DND-41 (cell line): ENCODE results near the gene CDK17.
"Not testable (repeated sequence)": the region's sequence is repeated elsewhere in the genome, so short reads cannot be mapped to it uniquely, and the experiment has no call there.

ENCODE experiments used
- ATAC-seq: fragments of 200-7000 bp; cut with Tn5 transposase; 3 replicates; pipeline ENCODE4 v1.9.1; 2021; ENCODE audit warnings: low read depth; ENCODE audit not compliant: insufficient read depth
- DNase-seq: peaks from one replicate; pipeline ENCODE4 v3.0.0-alpha.2; 2020
- H2AFZ ChIP-seq: 2 replicates; pipeline ENCODE4 v1.6.0; 2012; ENCODE audit warnings: low read depth, low read length
- H3K27ac ChIP-seq: 2 replicates; pipeline ENCODE4 v1.5.1; 2012; ENCODE audit warnings: low read length, inconsistent platforms
- H3K27me3 ChIP-seq: fragments of 200-600 bp; sonication (generic); 2 replicates; pipeline ENCODE4 v1.6.0; 2012; ENCODE audit warnings: low read length, mild to moderate bottlenecking, inconsistent platforms; ENCODE audit not compliant: insufficient read depth, poor library complexity
- H3K36me3 ChIP-seq: 2 replicates; pipeline ENCODE4 v1.5.1; 2012; ENCODE audit warnings: low read length, inconsistent platforms; ENCODE audit not compliant: insufficient read depth
- H3K4me1 ChIP-seq: 2 replicates; pipeline ENCODE4 v1.5.1; 2012; ENCODE audit warnings: mild to moderate bottlenecking, low read length; ENCODE audit not compliant: insufficient read depth
- H3K4me2 ChIP-seq: 2 replicates; pipeline ENCODE4 v1.6.0; 2012; ENCODE audit warnings: mild to moderate bottlenecking, moderate library complexity, low read length, inconsistent platforms; ENCODE audit not compliant: insufficient read depth
- H3K4me3 ChIP-seq, 2 experiments: fragments of 200-600 bp in 1 of 2; shearing (Covaris generic) in 1 of 2; 2 replicates each; pipeline ENCODE4 v1.5.1; 2012 to 2016; ENCODE audit warnings: inconsistent platforms in 2 of 2, low read length in 2 of 2, mild to moderate bottlenecking in 2 of 2, low read depth in 1 of 2, moderate library complexity in 1 of 2
- H3K79me2 ChIP-seq: 2 replicates; pipeline ENCODE4 v1.6.0; 2012; ENCODE audit warnings: low read length, inconsistent platforms; ENCODE audit not compliant: insufficient read depth
- H3K9ac ChIP-seq: 2 replicates; pipeline ENCODE4 v1.6.0; 2012; ENCODE audit warnings: low read depth, mild to moderate bottlenecking, inconsistent platforms, low read length, moderate library complexity
- H3K9me3 ChIP-seq: 2 replicates; pipeline ENCODE4 v1.5.1; 2012; ENCODE audit warnings: low read length, moderate library complexity, mild to moderate bottlenecking, inconsistent platforms; ENCODE audit not compliant: insufficient read depth, severe bottlenecking
- H4K20me1 ChIP-seq: 2 replicates; pipeline ENCODE4 v1.6.0; 2012; ENCODE audit warnings: low read length; ENCODE audit not compliant: insufficient read depth
- CTCF ChIP-seq: IDR thresholded peaks from 2 replicates; pipeline ENCODE4 v1.5.1; 2012; ENCODE audit warnings: borderline replicate concordance, low read length, moderate library complexity, mild to moderate bottlenecking; ENCODE audit not compliant: poor library complexity, severe bottlenecking; ENCODE audit errors: extremely low read depth
- EZH2 ChIP-seq: IDR thresholded peaks from 3 replicates; pipeline ENCODE4 v1.6.1; 2012; ENCODE audit warnings: borderline replicate concordance, low read depth, mild to moderate bottlenecking, moderate library complexity, low read length, inconsistent platforms; ENCODE audit not compliant: severe bottlenecking

The CDK17 gene

GRCh38 chr12:96350982-96351381, 49.3 kb downstream of the CDK17 start:
- no peak overlapping the region for H2AFZ ChIP-seq
- ATAC-seq (no peak), DNase-seq (no peak)
- no peak overlapping the region for H3K9ac ChIP-seq
- H3K27ac ChIP-seq = no peak overlapping the region
- no peaks in the 10 kb centered on the region for H3K36me3 ChIP-seq
- no peak overlapping the region for H3K4me2 ChIP-seq
- H3K4me1 ChIP-seq = peaks cover 68% of the 10 kb centered on the region
- TF ChIP-seq EZH2 (no peak), CTCF (no peak)
- H3K4me3 ChIP-seq = no peak overlapping the region
- no peaks in the 10 kb centered on the region for H3K9me3 ChIP-seq
- H3K79me2 ChIP-seq = peaks cover 99% of the 10 kb centered on the region
- peaks cover 40% of the 10 kb centered on the region for H4K20me1 ChIP-seq
- H3K27me3 ChIP-seq = no peaks in the 10 kb centered on the region

GRCh38 chr12:96347130-96347699, 53.0 kb downstream of the CDK17 start:
- Histone ChIP-seq H3K4me2 (peak overlapping the region; percentile 56), H3K4me3 (peak overlapping the region in 1 of 2 experiments; percentile 30; a peak in 1 of 4 replicates), H2AFZ (no peak overlapping the region), H3K36me3 (peaks cover 10% of the 10 kb centered on the region), H3K9ac (peak overlapping the region; percentile 25), H4K20me1 (peaks cover 25% of the 10 kb centered on the region; the same call in 1 of the 2 replicates), H3K4me1 (peaks cover 81% of the 10 kb centered on the region), H3K9me3 (peaks cover 18% of the 10 kb centered on the region), H3K27ac (peak overlapping the region; percentile 66), H3K79me2 (peaks cover 99% of the 10 kb centered on the region), H3K27me3 (no peaks in the 10 kb centered on the region)
- ATAC-seq (peak; percentile 25), DNase-seq (peak; percentile 29)
- TF ChIP-seq CTCF = no peak
- no peak for TF ChIP-seq EZH2

- Histone ChIP-seq H3K4me3 (peak overlapping the region in 1 of 2 experiments; percentile 30; a peak in 1 of 4 replicates), H4K20me1 (peaks cover 22% of the 10 kb centered on the region; the same call in 1 of the 2 replicates)
These were observed 53.5 kb downstream of the CDK17 start for GRCh38 chr12:96346716-96347115.

GRCh38 chr12:96344124-96344695, 56.0 kb downstream of the CDK17 start:
- Histone ChIP-seq H4K20me1 (peaks cover 19% of the 10 kb centered on the region; the same call in 1 of the 2 replicates), H3K79me2 (peaks cover 99% of the 10 kb centered on the region), H2AFZ (no peak overlapping the region), H3K9ac (no peak overlapping the region), H3K4me1 (peaks cover 58% of the 10 kb centered on the region), H3K36me3 (peaks cover 10% of the 10 kb centered on the region), H3K9me3 (peaks cover 18% of the 10 kb centered on the region), H3K4me2 (no peak overlapping the region), H3K27ac (peak overlapping the region; percentile 16; the same call in 1 of the 2 replicates), H3K4me3 (no peak overlapping the region), H3K27me3 (no peaks in the 10 kb centered on the region)
- DNase-seq = no peak
- TF ChIP-seq CTCF (no peak), EZH2 (no peak)
- ATAC-seq = no peak

More at GRCh38 chr12:96346716-96347115, 53.5 kb downstream of the CDK17 start:
- peaks cover 78% of the 10 kb centered on the region for H3K4me1 ChIP-seq
- peak overlapping the region; percentile 66 for H3K27ac ChIP-seq
- ATAC-seq (peak; percentile 56; the same call in 2 of the 3 replicates), DNase-seq (peak; percentile 54)
- not testable (repeated sequence) for H3K27me3 ChIP-seq, H3K36me3 ChIP-seq, H2AFZ ChIP-seq
- H3K79me2 ChIP-seq = peaks cover 99% of the 10 kb centered on the region
- peak overlapping the region; percentile 56 for H3K4me2 ChIP-seq
- peaks cover 18% of the 10 kb centered on the region for H3K9me3 ChIP-seq
- H3K9ac ChIP-seq = peak overlapping the region; percentile 25; the same call in 1 of the 2 replicates
